Measurements from ENCODE around the gene PHRF1. TPM values are rescaled to one million over a fixed set of nuclear protein-coding genes. Genes with fewer than 3 reads are reported as not detected.

The PHRF1 gene
- total and polyA plus RNA-seq, 7 experiments from 2014 or later = 6.2 to 55.2 (median 47.5) TPM

DNA sequence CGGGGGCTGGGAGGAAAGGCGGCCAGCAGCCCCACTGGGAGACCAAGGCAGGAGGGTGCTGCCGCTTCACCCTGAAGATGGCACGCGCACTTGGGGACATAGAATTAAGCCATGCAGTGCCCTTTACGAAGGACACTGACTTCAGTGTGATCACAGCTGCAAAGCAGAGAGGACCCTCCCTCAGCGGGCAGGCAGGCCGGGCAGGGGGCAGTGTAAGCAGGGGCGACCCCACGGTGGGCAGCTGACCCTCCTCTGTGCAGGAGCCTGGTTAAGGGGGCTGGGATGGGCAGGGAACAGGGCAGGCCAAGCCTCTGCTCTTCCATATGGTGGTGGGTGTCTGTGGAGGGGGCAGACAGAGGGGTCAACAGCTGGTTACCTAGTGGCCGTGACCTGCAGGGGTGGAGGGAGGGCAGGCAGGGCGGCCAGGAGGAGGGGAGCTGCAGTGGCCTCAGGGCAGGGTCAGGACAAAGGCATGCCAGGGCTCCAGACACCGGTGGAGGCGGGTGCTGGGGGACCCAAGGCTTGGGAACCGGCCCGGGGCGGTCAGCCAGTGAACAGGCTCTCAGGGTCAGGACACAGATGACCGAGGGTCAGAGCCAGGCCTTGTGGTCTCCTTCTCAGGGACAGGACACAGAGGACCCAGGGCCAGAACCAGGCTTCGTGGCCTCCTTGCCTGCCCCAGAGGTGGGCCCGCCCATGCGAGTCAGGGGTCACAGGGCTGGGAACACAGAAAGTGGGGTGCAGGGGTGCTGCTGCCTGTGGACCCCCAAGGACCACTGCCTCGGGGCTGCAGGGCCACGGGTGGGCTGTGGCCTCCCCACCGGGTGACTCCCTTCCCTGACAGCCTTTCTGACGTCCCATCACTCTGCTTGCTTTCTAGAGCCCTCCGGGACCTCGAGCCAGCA lies 22.9 kb upstream of the PHRF1 start:
- H3K4me1 Mint-ChIP-seq = peaks cover 0 to 5% (median 3%) of the 10 kb centered on the region in 7 donors
- H3K9me3 Mint-ChIP-seq = no peaks in the 10 kb centered on the region
- H3K4me1 ChIP-seq (ENCODE audit: control insufficient read depth in 2 of 2, insufficient read depth in 2 of 2, low read length in 2 of 2) = peaks cover 7 to 13% of the 10 kb centered on the region in 2 donors
- intact Hi-C loops (cut with micrococcal nuclease) = no loop called here
- ATAC-seq (no peak), DNase-seq (no peak)
- H3K9me3 ChIP-seq (ENCODE audit: control insufficient read depth in 2 of 3, low read length in 3 of 3) = no peaks in the 10 kb centered on the region
- H3K36me3 Mint-ChIP-seq = no peaks in the 10 kb centered on the region
- peak overlapping the region in 1 of 9 donors; percentile 4 for H3K27ac Mint-ChIP-seq
- H3K4me3 ChIP-seq (ENCODE audit: low read length) = no peak overlapping the region
- H3K36me3 ChIP-seq (ENCODE audit: control insufficient read depth in 2 of 3, insufficient read depth in 3 of 3, low read length in 3 of 3) = no peaks in the 10 kb centered on the region
- H3K27me3 Mint-ChIP-seq = peaks cover 0 to 18% (median 0%) of the 10 kb centered on the region in 5 donors
- ChIA-PET POLR2A (interaction anchor here (0.9 to 9.5 kb wide), 6 partner anchors 17 to 171 kb away, joined by 3 to 68 read pairs (median 5); partner anchors contain the start of genes DEAF1, HRAS, LRRC56 and PHRF1), CTCF (interaction anchor here (2.2 to 5.6 kb wide), 3 partner anchors 22 to 174 kb away, joined by 8 to 41 read pairs (median 28); partner anchors contain the start of gene PHRF1)
- H3K4me3 Mint-ChIP-seq = peak overlapping the region in 4 of 10 donors; percentile 38 to 69 (median 46)
- H3K27ac ChIP-seq (ENCODE audit: low read depth, low read length) = no peak overlapping the region
- no peaks in the 10 kb centered on the region for H3K27me3 ChIP-seq (ENCODE audit: control insufficient read depth in 2 of 2, insufficient read depth in 2 of 2, low read length in 2 of 2)

- intact Hi-C loops (cut with micrococcal nuclease) = loop anchor here in 1 of 2 donors (2.0 kb wide), 2 partner anchors 63 to 169 kb away; no protein-coding TSS in a partner anchor
- ATAC-seq = no peak
- H3K4me3 ChIP-seq (ENCODE audit: low read length) = no peak overlapping the region
- H3K27ac ChIP-seq (ENCODE audit: low read depth, low read length) = no peak overlapping the region
- DNase-seq = no peak
- no peaks in the 10 kb centered on the region for H3K36me3 Mint-ChIP-seq
- no peaks in the 10 kb centered on the region for H3K9me3 Mint-ChIP-seq
- no peak overlapping the region for H3K27ac Mint-ChIP-seq
- H3K27me3 ChIP-seq (ENCODE audit: control insufficient read depth in 2 of 2, insufficient read depth in 2 of 2, low read length in 2 of 2) = no peaks in the 10 kb centered on the region
- no peaks in the 10 kb centered on the region for H3K9me3 ChIP-seq (ENCODE audit: control insufficient read depth in 2 of 3, low read length in 3 of 3)
- H3K27me3 Mint-ChIP-seq = peaks cover 0 to 18% (median 0%) of the 10 kb centered on the region in 5 donors
- ChIA-PET POLR2A (interaction anchor here (0.9 to 9.5 kb wide), 8 partner anchors 15 to 170 kb away, joined by 3 to 68 read pairs (median 5); partner anchors contain the start of genes HRAS, LRRC56 and PHRF1), CTCF (interaction anchor here (1.1 to 5.6 kb wide), 5 partner anchors 12 to 173 kb away, joined by 3 to 41 read pairs (median 8); partner anchors contain the start of gene PHRF1)
- peaks cover 7 to 13% of the 10 kb centered on the region in 2 donors for H3K4me1 ChIP-seq (ENCODE audit: control insufficient read depth in 2 of 2, insufficient read depth in 2 of 2, low read length in 2 of 2)
- H3K4me3 Mint-ChIP-seq = peak overlapping the region in 1 of 10 donors; percentile 69
- H3K4me1 Mint-ChIP-seq = peaks cover 0 to 5% (median 3%) of the 10 kb centered on the region in 7 donors
- H3K36me3 ChIP-seq (ENCODE audit: control insufficient read depth in 2 of 3, insufficient read depth in 3 of 3, low read length in 3 of 3) = no peaks in the 10 kb centered on the region
These were observed 22.3 kb upstream of the PHRF1 start for GRCh38 chr11:553988-554340.

DNA sequence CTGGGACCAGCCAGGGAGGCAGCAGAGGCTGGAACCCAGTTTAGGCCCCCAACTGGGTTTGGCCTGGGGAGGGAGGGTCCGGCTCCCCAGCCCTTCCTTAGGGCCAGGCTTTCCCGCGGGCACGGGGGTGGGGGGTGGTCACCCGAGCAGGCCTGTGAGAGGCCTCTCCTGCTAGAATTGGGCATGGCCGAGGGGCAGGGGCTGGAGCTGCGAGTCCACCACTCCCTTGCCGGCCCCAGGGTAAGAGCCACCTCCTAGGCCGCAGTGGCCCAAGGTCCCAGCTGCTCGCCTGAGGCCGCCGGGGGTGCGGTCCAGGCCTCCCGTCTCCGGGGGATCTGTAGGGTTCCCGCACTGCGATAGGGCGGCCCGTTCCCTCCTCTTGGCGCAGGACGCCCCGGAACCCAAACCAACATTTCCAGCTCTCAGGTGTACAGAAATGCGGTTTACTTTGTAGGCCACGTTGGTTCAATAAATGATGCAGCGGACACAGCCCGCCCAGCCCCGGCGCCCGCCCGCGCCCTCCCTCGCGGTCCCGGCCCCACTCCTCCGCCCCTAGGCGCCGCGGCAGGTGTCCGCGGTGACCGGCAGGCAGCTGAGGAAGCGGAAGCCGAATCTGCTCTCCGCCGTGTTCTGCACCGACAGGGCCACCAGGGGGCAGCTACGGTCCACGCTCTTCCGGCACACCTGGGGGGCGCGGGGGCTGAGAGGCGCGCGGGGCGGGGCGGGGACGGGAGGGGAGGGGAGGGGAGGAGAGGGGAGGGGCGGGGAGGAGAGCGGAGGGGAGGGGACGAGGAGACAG lies 21.6 kb upstream of the PHRF1 start:
- H3K4me3 ChIP-seq (ENCODE audit: low read length) = peak overlapping the region; percentile 46
- H3K4me3 Mint-ChIP-seq = peak overlapping the region in 7 of 10 donors; percentile 36 to 69 (median 57)
- ChIA-PET POLR2A (interaction anchor here (1.0 to 9.5 kb wide), 7 partner anchors 15 to 242 kb away, joined by 3 to 68 read pairs (median 5); partner anchors contain the start of genes HRAS, LRRC56 and PHRF1), CTCF (interaction anchor here (0.6 to 5.6 kb wide), 9 partner anchors 12 to 196 kb away, joined by 3 to 41 read pairs (median 4); partner anchors contain the start of gene PHRF1)
- H3K36me3 Mint-ChIP-seq = no peaks in the 10 kb centered on the region
- no peaks in the 10 kb centered on the region for H3K9me3 Mint-ChIP-seq
- H3K4me1 Mint-ChIP-seq = peaks cover 0 to 5% (median 3%) of the 10 kb centered on the region in 7 donors
- H3K27ac ChIP-seq (ENCODE audit: low read depth, low read length) = peak overlapping the region; percentile 44
- H3K36me3 ChIP-seq (ENCODE audit: control insufficient read depth in 2 of 3, insufficient read depth in 3 of 3, low read length in 3 of 3) = no peaks in the 10 kb centered on the region
- no peaks in the 10 kb centered on the region for H3K27me3 ChIP-seq (ENCODE audit: control insufficient read depth in 2 of 2, insufficient read depth in 2 of 2, low read length in 2 of 2)
- peaks cover 7 to 13% of the 10 kb centered on the region in 2 donors for H3K4me1 ChIP-seq (ENCODE audit: control insufficient read depth in 2 of 2, insufficient read depth in 2 of 2, low read length in 2 of 2)
- ATAC-seq (peak; percentile 89), DNase-seq (peak; percentile 60 to 80 (median 72))
- intact Hi-C loops (cut with micrococcal nuclease) = loop anchor here (1.0 to 2.0 kb wide), 11 partner anchors 14 to 211 kb away; partner anchors contain the start of genes DEAF1 (in 1 of the 2), LRRC56 (in 1 of the 2) and TMEM80 (in 1 of the 2)
- H3K9me3 ChIP-seq (ENCODE audit: control insufficient read depth in 2 of 3, low read length in 3 of 3) = no peaks in the 10 kb centered on the region
- H3K27ac Mint-ChIP-seq = no peak overlapping the region
- peaks cover 0 to 18% (median 0%) of the 10 kb centered on the region in 5 donors for H3K27me3 Mint-ChIP-seq

DNA sequence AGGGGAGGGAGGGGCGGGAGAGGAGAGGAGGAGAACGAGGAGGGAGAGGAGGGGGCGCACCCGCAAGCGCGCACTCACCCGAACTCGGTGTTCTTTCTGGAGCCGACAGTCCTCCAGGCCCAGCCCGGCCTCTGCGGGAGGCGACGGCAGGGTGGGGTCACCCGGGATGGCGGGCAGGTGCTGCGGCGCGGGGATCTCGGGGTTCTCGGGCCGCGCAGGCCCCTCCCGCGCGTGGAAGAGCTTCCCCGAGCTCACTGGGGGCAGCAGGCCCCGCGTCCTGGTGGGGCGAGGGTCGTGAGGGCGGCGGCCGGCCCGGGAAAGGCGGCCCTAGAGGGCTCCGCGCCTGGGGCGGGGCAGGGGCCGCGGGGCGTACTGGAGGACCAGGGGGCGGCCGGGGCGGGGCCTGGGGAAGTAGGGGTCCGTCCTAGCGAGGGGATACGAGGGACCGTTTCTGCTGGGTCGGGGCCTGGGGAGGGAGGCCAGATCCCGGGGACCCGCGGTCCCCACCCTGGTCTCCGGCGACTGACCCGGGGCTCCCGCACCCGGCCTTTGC lies 21.0 kb upstream of the PHRF1 start:
- Histone ChIP-seq H3K27me3 (ENCODE audit: control insufficient read depth in 2 of 2, insufficient read depth in 2 of 2, low read length in 2 of 2) (no peaks in the 10 kb centered on the region), H3K4me3 (ENCODE audit: low read length) (peak overlapping the region; percentile 44), H3K9me3 (ENCODE audit: control insufficient read depth in 2 of 3, low read length in 3 of 3) (no peaks in the 10 kb centered on the region), H3K4me1 (ENCODE audit: control insufficient read depth in 2 of 2, insufficient read depth in 2 of 2, low read length in 2 of 2) (peaks cover 12 to 20% of the 10 kb centered on the region in 2 donors), H3K36me3 (ENCODE audit: control insufficient read depth in 2 of 3, insufficient read depth in 3 of 3, low read length in 3 of 3) (no peaks in the 10 kb centered on the region), H3K27ac (ENCODE audit: low read depth, low read length) (no peak overlapping the region)
- no peak overlapping the region for H3K27ac Mint-ChIP-seq
- peaks cover 0 to 18% (median 0%) of the 10 kb centered on the region in 5 donors for H3K27me3 Mint-ChIP-seq
- peaks cover 4 to 10% (median 9%) of the 10 kb centered on the region in 7 donors for H3K4me1 Mint-ChIP-seq
- no peaks in the 10 kb centered on the region for H3K36me3 Mint-ChIP-seq
- POLR2A ChIA-PET = interaction anchor here (0.6 to 9.5 kb wide), 10 partner anchors 14 to 242 kb away, joined by 3 to 68 read pairs (median 4); partner anchors contain the start of genes DEAF1, HRAS, LRRC56 and PHRF1
- peak overlapping the region in 6 of 10 donors; percentile 32 to 69 (median 56) for H3K4me3 Mint-ChIP-seq
- CTCF ChIA-PET = interaction anchor here (0.9 to 5.6 kb wide), 8 partner anchors 10 to 186 kb away, joined by 3 to 41 read pairs (median 4); partner anchors contain the start of gene PHRF1
- ATAC-seq (peak; percentile 4), DNase-seq (peak in 1 of 9 donors; percentile 43)
- H3K9me3 Mint-ChIP-seq = no peaks in the 10 kb centered on the region
- intact Hi-C loops (cut with micrococcal nuclease) = loop anchor here (1.0 to 2.0 kb wide), 11 partner anchors 13 to 210 kb away; partner anchors contain the start of genes DEAF1 (in 1 of the 2), LRRC56 (in 1 of the 2) and TMEM80 (in 1 of the 2)

- peak overlapping the region; percentile 44 for H3K4me3 ChIP-seq (ENCODE audit: low read length)
- intact Hi-C loops (cut with micrococcal nuclease) = loop anchor here (1.0 to 2.0 kb wide), 11 partner anchors 12 to 209 kb away; partner anchors contain the start of genes DEAF1 (in 1 of the 2), LRRC56 (in 1 of the 2) and TMEM80 (in 1 of the 2)
- DNase-seq (peak in 3 of 9 donors; percentile 33 to 37 (median 33)), ATAC-seq (no peak)
- H3K27me3 ChIP-seq (ENCODE audit: control insufficient read depth in 2 of 2, insufficient read depth in 2 of 2, low read length in 2 of 2) = no peaks in the 10 kb centered on the region
- H3K27ac ChIP-seq (ENCODE audit: low read depth, low read length) = no peak overlapping the region
- Mint-ChIP-seq H3K4me1 (peaks cover 4 to 10% (median 9%) of the 10 kb centered on the region in 7 donors), H3K4me3 (peak overlapping the region in 9 of 10 donors; percentile 32 to 71 (median 53)), H3K36me3 (no peaks in the 10 kb centered on the region), H3K27me3 (peaks cover 0 to 18% (median 0%) of the 10 kb centered on the region in 5 donors), H3K27ac (no peak overlapping the region), H3K9me3 (no peaks in the 10 kb centered on the region)
- ChIA-PET POLR2A (interaction anchor here (0.6 to 9.5 kb wide), 8 partner anchors 13 to 208 kb away, joined by 3 to 68 read pairs (median 4); partner anchors contain the start of genes DEAF1, HRAS, LRRC56 and PHRF1), CTCF (interaction anchor here (0.9 to 5.6 kb wide), 7 partner anchors 9 to 185 kb away, joined by 3 to 41 read pairs (median 5); no protein-coding TSS in a partner anchor)
- H3K9me3 ChIP-seq (ENCODE audit: control insufficient read depth in 2 of 3, low read length in 3 of 3) = no peaks in the 10 kb centered on the region
- no peaks in the 10 kb centered on the region for H3K36me3 ChIP-seq (ENCODE audit: control insufficient read depth in 2 of 3, insufficient read depth in 3 of 3, low read length in 3 of 3)
- H3K4me1 ChIP-seq (ENCODE audit: control insufficient read depth in 2 of 2, insufficient read depth in 2 of 2, low read length in 2 of 2) = peaks cover 12 to 20% of the 10 kb centered on the region in 2 donors
These were observed 20.2 kb upstream of the PHRF1 start for GRCh38 chr11:555780-556661.
